DOHH2 (cell line): ENCODE data around the gene ERRFI1.
A peak's percentile ranks its signal among the peaks of the same experiment; 100 is the strongest.

ENCODE experiments used
- H3F3A ChIP-seq: fragments of 200-600 bp; sonication (generic), shearing (Covaris generic); 2 replicates; pipeline ENCODE4 v1.6.0; 2016; ENCODE audit warnings: antibody characterized with exemption, mild to moderate bottlenecking; ENCODE audit not compliant: control insufficient read depth, insufficient read depth
- H3K27ac ChIP-seq: fragments of 200-600 bp; sonication (generic); 2 replicates; pipeline ENCODE4 v1.5.1; 2014; ENCODE audit warnings: low read depth, mild to moderate bottlenecking, low read length, moderate library complexity
- H3K27me3 ChIP-seq: fragments of 200-600 bp; sonication (generic); 2 replicates; pipeline ENCODE4 v1.6.1; 2014; ENCODE audit warnings: mild to moderate bottlenecking, low read length, mixed read lengths; ENCODE audit not compliant: control insufficient read depth
- H3K36me3 ChIP-seq: fragments of 200-600 bp; sonication (generic); 2 replicates; pipeline ENCODE4 v1.6.1; 2014; ENCODE audit warnings: mild to moderate bottlenecking, low read length, moderate library complexity, mixed read lengths; ENCODE audit not compliant: control insufficient read depth
- H3K4me1 ChIP-seq: fragments of 200-600 bp; sonication (generic); 2 replicates; pipeline ENCODE4 v1.6.1; 2014; ENCODE audit warnings: mild to moderate bottlenecking, low read length, mixed read lengths; ENCODE audit not compliant: control insufficient read depth
- H3K4me2 ChIP-seq: fragments of 200-600 bp; sonication (generic); 2 replicates; pipeline ENCODE4 v1.6.0; 2014; ENCODE audit warnings: mild to moderate bottlenecking, low read length, moderate library complexity
- H3K4me3 ChIP-seq: fragments of 200-600 bp; sonication (generic); 2 replicates; pipeline ENCODE4 v1.5.1; 2014; ENCODE audit warnings: mild to moderate bottlenecking, low read length, mixed read lengths
- H3K79me2 ChIP-seq: fragments of 200-600 bp; sonication (generic); 2 replicates; pipeline ENCODE4 v1.6.1; 2014; ENCODE audit warnings: mild to moderate bottlenecking, low read length, mixed read lengths; ENCODE audit not compliant: control insufficient read depth
- H3K9me2 ChIP-seq: fragments of 200-600 bp; sonication (generic); replicated peaks from 2 replicates; pipeline ENCODE4 v1.6.1; 2014; ENCODE audit warnings: mild to moderate bottlenecking, low read length, mixed read lengths; ENCODE audit not compliant: control insufficient read depth
- H3K9me3 ChIP-seq: fragments of 200-600 bp; sonication (generic); 2 replicates; pipeline ENCODE4 v1.6.1; 2014; ENCODE audit warnings: antibody characterized with exemption, low read length, mixed read lengths; ENCODE audit not compliant: control insufficient read depth, insufficient read depth
- H4K20me1 ChIP-seq: fragments of 200-600 bp; sonication (generic); 2 replicates; pipeline ENCODE4 v1.6.0; 2014; ENCODE audit warnings: low read depth, mild to moderate bottlenecking, antibody characterized with exemption, low read length, moderate library complexity; ENCODE audit not compliant: control insufficient read depth, insufficient read depth
- EZH2phosphoT487 ChIP-seq: fragments of 200-600 bp; sonication (generic); IDR thresholded peaks from 2 replicates; pipeline ENCODE4 v1.6.1; 2017; ENCODE audit warnings: borderline replicate concordance, mild to moderate bottlenecking, antibody characterized with exemption, low read length, moderate library complexity, mixed read lengths
- TF ChIP-seq, protein P1 (sequence below): fragments of 200-600 bp; sonication (generic); IDR thresholded peaks from one replicate; pipeline ENCODE4 v1.5.1; 2014; ENCODE audit warnings: antibody characterized with exemption, mild to moderate bottlenecking, low read depth, low read length; ENCODE audit not compliant: poor library complexity, severe bottlenecking

ERRFI1 gene

GRCh38 chr1:8015036-8015808 is 10.9 kb downstream of the ERRFI1 start:
- Histone ChIP-seq H3K4me3 (no peak overlapping the region), H3K27me3 (peaks cover 29% of the 10 kb centered on the region), H3K79me2 (no peaks in the 10 kb centered on the region), H3F3A (no peaks in the 10 kb centered on the region), H3K9me3 (no peaks in the 10 kb centered on the region), H3K4me1 (no peaks in the 10 kb centered on the region), H3K4me2 (no peak overlapping the region), H3K36me3 (no peaks in the 10 kb centered on the region), H3K27ac (no peak overlapping the region), H4K20me1 (no peaks in the 10 kb centered on the region; the same call in 1 of the 2 replicates), H3K9me2 (no peaks in the 10 kb centered on the region)
- no peak for TF ChIP-seq EZH2phosphoT487
- TF ChIP-seq, protein P1, sequence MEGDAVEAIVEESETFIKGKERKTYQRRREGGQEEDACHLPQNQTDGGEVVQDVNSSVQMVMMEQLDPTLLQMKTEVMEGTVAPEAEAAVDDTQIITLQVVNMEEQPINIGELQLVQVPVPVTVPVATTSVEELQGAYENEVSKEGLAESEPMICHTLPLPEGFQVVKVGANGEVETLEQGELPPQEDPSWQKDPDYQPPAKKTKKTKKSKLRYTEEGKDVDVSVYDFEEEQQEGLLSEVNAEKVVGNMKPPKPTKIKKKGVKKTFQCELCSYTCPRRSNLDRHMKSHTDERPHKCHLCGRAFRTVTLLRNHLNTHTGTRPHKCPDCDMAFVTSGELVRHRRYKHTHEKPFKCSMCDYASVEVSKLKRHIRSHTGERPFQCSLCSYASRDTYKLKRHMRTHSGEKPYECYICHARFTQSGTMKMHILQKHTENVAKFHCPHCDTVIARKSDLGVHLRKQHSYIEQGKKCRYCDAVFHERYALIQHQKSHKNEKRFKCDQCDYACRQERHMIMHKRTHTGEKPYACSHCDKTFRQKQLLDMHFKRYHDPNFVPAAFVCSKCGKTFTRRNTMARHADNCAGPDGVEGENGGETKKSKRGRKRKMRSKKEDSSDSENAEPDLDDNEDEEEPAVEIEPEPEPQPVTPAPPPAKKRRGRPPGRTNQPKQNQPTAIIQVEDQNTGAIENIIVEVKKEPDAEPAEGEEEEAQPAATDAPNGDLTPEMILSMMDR = peak; percentile 70

DNA sequence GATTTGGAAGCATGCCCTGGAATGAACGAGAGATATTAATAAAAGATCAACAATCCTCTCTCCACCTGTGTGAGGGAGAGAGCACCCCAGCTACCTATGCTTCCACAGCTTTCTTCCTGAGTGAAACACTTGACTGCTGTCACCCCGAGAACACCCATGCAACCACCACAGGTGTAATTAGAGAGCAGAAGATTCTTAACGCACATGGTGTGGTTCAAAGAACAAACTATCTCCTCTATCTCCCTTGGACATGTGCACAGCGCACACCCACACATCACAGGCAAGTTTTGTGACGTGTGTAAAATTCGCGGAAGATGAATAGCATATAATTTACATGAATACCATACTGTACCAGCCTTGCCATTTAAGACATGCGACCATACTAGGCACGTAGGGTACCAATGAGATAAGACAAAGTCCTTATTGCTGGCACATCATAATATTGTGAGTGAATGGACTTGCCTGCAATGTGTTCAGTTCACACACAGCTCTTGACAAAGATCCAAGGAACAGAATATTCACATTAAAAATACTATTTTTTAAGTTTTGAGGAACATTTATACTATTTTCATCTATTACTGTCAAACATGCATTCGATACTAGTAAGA is 11.6 kb downstream of the ERRFI1 start:
- Histone ChIP-seq H3K27me3 (peaks cover 29% of the 10 kb centered on the region), H3K9me2 (no peaks in the 10 kb centered on the region), H3K9me3 (no peaks in the 10 kb centered on the region), H3F3A (no peaks in the 10 kb centered on the region), H3K27ac (no peak overlapping the region), H3K79me2 (no peaks in the 10 kb centered on the region), H3K36me3 (no peaks in the 10 kb centered on the region), H3K4me2 (no peak overlapping the region), H3K4me3 (no peak overlapping the region), H3K4me1 (no peaks in the 10 kb centered on the region), H4K20me1 (no peaks in the 10 kb centered on the region; the same call in 1 of the 2 replicates)
- no peak for TF ChIP-seq EZH2phosphoT487
- TF ChIP-seq, protein P1 = no peak

GRCh38 chr1:8013800-8014199 is 12.3 kb downstream of the ERRFI1 start:
- no peaks in the 10 kb centered on the region for H3K4me1 ChIP-seq
- no peaks in the 10 kb centered on the region for H3F3A ChIP-seq
- no peaks in the 10 kb centered on the region for H3K79me2 ChIP-seq

More at GRCh38 chr1:8013800-8014199, 12.3 kb downstream of the ERRFI1 start:
- Histone ChIP-seq H3K27me3 (peaks cover 26% of the 10 kb centered on the region), H3K27ac (no peak overlapping the region), H3K36me3 (no peaks in the 10 kb centered on the region), H4K20me1 (no peaks in the 10 kb centered on the region; the same call in 1 of the 2 replicates), H3K9me3 (no peaks in the 10 kb centered on the region), H3K9me2 (no peaks in the 10 kb centered on the region), H3K4me3 (no peak overlapping the region), H3K4me2 (no peak overlapping the region)
- TF ChIP-seq, protein P1 = no peak
- TF ChIP-seq EZH2phosphoT487 = no peak
